Right renal cortex interstitium (tissue), 3 donors: ENCODE measurements around the gene ZBTB43. TPM values are rescaled to one million over a fixed set of nuclear protein-coding genes. Genes with fewer than 3 reads are reported as not detected.
A peak's percentile ranks its signal among the peaks of the same experiment; 100 is the strongest.
"Not testable (repeated sequence)": the region's sequence is repeated elsewhere in the genome, so short reads cannot be mapped to it uniquely, and the experiment has no call there.

Experiments
- DNase-seq, 3 donors: peaks; one replicate each; pipeline ENCODE4 v3.0.0-alpha.2; 2013; ENCODE audit warnings: low read depth in 3 of 3, low spot score in 2 of 3
- polyA plus RNA-seq, 3 donors: library from polyadenylated mRNA; unstranded; fragments of 120-200 nt; gene quantifications; one replicate each; pipeline ENCODE4 v1.2.1, GENCODE V29; 2013; ENCODE audit not compliant: insufficient read length in 3 of 3

Gene ZBTB43
- polyA plus RNA-seq, 3 donors: 13.2 to 17.4 (median 14.6) TPM

- not testable (repeated sequence) for DNase-seq
These were observed 19.2 kb downstream of the ZBTB43 start for GRCh38 chr9:126824052-126824451.

- DNase-seq: no peak
These were observed 22.4 kb downstream of the ZBTB43 start for GRCh38 chr9:126827227-126827626.

- DNase-seq: no peak
These were observed 24.2 kb downstream of the ZBTB43 start for GRCh38 chr9:126829035-126829434.

DNA sequence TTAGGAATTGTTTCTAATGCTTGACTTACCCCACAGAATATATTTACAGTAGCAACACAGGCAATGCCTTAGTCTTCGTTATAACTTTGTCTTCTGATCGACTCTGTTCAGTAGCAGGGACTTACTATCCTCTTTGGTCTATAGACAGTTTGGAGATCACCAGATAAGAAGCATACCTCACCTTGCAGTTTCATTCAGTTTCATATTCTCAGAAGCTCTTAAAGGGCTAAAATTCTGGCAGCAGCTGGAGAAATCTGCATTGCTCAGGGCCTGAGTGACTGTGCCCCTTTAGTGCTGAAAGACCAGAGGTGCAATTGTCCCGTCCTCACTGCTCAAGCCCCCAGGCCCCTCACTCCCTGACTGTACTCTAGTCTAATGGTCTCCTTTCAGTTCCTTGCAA is 26.0 kb downstream of the ZBTB43 start:
- no peak for DNase-seq

DNA sequence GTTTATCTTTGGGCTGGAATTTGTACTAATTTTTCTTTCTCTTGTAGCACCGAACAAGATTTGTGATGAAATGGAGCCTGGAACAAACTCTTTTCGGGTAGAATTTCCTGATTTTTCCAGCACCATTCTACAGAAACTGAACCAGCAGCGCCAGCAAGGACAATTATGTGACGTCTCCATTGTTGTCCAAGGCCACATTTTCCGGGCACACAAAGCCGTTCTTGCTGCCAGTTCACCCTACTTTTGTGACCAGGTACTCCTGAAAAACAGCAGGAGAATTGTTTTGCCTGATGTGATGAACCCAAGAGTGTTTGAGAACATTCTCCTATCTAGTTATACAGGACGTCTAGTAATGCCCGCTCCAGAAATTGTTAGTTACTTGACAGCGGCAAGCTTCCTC is 27.6 kb downstream of the ZBTB43 start:
- DNase-seq: no peak

GRCh38 chr9:126833020-126833419 is 28.2 kb downstream of the ZBTB43 start:
- DNase-seq: no peak

- DNase-seq: no peak
These were observed 29.0 kb downstream of the ZBTB43 start for GRCh38 chr9:126833710-126834345.

DNA sequence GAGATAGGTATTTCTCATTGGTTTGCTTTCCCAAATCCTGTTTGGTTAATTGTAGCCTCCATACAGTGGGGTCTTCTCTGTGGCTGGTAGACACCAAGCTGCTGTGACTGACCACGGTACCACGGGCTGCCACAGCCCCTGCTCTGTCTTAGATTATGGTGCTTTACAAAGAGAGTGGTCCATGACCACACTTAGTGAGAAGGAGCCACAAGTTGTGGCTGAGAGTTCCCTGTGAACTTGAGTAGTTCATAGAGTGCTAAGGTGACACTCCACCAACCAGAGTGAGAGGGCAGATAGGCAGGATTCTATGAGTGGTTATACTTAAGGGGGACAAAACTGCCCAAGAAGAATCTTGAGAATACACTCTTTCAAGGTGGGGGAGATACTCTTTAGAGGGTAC is 29.8 kb downstream of the ZBTB43 start:
- DNase-seq: no peak

GRCh38 chr9:126836216-126836615 is 31.4 kb downstream of the ZBTB43 start:
- DNase-seq: no peak

DNA sequence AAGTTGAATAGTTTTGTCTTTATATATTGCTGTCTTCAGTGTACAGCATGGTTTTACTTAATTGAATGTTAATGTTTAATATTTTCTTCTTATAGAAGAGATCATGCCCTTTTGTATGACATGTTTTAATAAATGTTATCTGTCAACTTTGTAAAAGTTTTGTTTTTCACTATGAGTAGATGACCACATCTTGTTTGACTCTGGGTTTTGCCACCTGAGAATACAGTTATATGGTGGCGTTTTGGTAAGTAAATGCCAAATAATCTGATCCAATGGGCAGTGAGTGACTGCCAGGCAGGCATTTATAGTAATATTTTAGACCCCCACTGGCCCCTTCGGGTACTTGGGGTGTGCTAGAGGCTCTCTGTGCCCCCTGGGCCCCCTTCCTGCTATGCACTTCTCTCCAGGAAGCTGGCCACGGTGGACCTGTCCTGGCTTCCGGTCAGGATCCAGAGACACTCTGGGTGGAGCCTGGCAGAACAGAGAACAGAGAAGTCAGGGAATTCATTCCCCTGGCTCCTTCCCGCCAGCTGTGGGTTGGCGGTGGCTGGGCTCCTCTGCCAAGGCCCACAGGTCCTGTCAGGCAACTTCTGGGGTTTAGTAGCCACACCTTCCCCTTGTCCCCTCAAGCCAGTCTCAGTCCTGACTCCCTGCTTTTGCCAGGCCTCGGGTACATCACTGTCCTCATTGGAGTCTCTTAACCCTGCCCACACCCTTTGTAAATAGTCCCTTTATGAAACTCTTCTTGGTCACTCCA is 33.4 kb downstream of the ZBTB43 start:
- no peak for DNase-seq

DNA sequence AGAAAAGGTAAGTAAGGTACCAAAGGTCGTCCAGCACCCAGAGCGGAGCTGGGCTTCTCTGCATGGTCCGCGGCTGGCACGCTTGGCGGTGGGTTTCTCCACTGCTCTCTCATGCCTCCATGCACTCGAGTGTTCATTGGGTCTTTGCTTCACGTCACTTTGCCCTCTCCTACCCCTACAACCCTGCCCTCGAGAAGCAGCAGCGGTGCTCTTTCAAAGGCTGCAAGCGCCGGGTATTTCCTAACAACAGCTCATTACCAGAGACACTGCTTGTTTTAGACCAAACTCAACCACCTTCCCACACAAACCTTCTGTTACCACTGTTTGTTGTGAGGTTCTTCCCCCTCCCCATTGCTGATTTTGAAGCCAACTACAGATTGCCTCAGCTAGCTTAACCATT is 34.1 kb downstream of the ZBTB43 start:
- DNase-seq: no peak

DNA sequence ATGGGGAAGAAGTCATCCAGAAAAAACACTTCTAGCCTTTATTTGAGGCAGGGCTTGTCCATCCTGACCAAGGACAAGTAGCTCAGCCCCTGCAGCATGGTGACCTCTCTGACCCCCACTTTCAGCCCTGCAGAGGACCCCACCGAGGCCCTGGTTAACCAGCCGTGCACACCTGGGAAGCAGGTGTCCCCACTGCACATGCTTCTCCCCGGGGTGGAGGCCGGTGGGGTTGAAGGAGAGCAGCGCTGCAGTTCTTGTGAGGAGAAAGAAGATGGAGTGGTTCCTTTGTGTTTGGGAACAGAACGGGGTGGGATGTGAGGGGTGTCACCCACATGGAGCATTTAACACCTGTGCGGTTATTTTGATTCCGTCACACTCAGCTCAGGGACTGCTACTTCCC is 34.5 kb downstream of the ZBTB43 start:
- DNase-seq: no peak

- no peak for DNase-seq
These were observed 37.5 kb downstream of the ZBTB43 start for GRCh38 chr9:126842220-126842842.

DNA sequence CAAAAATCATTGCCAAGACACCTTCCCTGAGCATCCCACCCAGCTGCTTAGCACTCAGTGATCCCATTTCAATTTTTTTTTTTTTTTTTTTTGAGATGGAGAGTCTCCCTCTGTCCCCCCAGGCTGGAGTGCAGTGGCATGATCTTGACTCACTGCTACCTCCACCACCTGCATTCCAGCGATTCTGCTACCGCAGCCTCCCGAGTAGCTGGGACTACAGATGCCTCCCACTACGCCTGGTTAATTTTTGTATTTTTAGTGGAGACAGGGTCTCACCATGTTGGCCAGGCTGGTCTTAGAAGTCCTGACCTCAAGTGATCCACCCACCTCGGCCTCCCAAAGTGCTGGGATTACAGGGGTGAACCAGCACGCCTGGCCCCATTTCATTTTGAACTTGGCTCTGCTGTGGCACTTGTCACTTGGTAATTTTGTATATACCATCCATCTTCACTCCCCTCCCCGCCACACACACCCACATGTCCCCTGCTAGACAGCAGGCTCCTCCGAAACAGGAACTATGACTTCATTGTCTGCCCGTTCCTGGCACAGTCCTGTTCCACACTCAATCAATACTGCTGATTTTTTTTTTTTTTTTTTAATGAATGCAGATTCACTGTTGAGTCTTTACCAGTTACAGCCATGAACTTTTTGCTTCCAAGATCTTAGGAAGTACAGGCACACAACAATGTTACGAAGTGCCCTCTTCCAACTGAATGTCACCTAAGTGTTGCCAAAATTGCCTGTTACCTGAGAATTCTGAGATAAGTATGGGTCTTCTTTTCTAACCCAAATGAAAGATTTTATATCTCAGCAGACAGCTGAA is 38.3 kb downstream of the ZBTB43 start:
- DNase-seq: no peak

GRCh38 chr9:126844085-126844484 is 39.2 kb downstream of the ZBTB43 start:
- DNase-seq: no peak

DNA sequence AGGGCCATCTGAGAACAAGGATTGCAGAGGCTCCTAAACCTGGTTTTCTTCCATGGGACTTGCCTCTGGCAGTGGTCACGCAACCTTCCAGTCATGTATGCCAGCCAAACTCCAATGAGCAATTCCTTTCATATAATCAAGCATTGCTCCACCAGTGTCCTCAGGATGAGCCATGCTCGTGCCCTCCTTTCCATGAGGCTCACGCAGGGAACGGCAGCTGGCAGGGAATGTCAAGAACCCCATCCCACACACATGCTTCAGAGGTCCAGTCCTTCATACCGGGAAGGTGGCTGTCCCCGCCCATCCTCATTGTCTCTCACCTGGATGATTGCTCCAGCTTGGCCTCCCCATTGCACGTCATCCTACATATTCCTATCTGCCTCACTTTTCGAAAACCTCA is 42.2 kb downstream of the ZBTB43 start:
- no peak for DNase-seq

DNA sequence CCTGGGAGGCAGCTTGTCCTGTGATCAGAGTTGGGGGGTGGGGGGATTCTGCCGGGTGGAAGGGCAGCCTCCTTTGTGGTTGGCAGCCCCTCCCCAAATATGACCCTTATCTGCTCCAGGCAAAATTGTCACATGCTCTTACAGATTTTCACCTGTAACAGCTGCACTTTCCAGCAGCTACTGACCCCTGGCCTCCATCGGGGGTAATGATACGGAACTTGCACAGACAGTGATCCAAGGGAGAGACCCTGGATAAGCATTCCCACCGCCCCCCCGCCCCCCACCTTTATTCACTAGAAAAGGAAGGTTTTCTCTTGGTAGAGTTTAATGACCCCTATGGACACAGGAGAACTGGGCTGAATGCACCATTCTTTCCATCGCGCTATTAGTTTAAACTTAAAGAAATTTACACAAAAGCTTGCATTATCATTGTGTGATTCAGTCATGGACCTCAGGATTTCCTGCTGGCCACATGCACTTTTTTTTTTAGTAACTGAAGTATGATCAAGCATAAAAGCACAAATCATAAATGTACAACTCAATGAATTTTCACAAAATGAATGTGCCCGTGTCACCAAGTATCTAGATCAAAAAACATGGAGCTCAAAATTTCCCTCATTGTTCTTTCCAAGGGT is 44.9 kb downstream of the ZBTB43 start:
- DNase-seq: peak in 1 of 3 donors; percentile 15

- DNase-seq: no peak
These were observed 46.5 kb downstream of the ZBTB43 start for GRCh38 chr9:126851286-126851880.

DNA sequence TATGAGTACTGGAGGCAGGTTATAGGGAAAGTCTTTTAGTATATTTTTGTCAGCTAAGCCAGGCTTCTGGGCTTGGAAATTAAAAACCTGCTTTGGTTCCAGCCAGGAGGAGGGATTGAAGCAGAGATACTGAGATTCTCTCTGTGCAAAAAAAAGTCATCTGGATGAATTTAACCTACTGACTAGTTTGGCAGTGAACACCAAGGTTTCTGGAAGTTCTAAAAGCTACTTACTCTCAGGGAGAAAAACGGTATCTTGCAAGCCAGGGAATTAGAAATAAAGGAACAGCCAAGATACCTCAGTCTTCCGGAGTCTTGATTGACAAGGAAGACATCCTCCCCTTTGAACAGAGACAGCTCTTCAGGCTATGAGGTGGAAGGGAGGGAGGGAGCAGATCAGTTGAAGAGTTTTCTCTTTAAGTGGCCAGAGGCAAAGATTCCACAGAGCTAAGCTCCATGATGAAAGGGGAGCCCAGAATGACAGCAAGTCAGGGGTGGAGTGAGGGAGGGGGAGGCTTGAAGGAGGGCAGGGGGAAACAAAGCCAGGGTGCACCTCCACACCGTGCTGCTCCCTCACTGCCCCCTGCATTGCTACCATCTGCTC is 47.3 kb downstream of the ZBTB43 start:
- no peak for DNase-seq

GRCh38 chr9:126853667-126854066 is 48.8 kb downstream of the ZBTB43 start:
- no peak for DNase-seq
